SK-N-SH (cell line): Measurements from ENCODE around the gene PSKH1.

ENCODE experiments used
- CTCF ChIP-seq: fragments of 200-600 bp; sonication (generic); IDR thresholded peaks from 2 replicates; pipeline ENCODE4 v1.6.1; 2017; ENCODE audit warnings: antibody characterized with exemption, mild to moderate bottlenecking, moderate library complexity
- GABPA ChIP-seq: IDR thresholded peaks from 2 replicates; pipeline ENCODE4 v1.4.0; 2012; ENCODE audit warnings: low read depth, mild to moderate bottlenecking
- MAX ChIP-seq: IDR thresholded peaks from 2 replicates; pipeline ENCODE4 v1.4.0; 2012; ENCODE audit warnings: low read depth
- RAD21 ChIP-seq: IDR thresholded peaks from 2 replicates; pipeline ENCODE4 v1.6.1; 2012; ENCODE audit warnings: mild to moderate bottlenecking, low read length
- REST ChIP-seq: IDR thresholded peaks from 2 replicates; pipeline ENCODE4 v1.6.1; 2012; ENCODE audit warnings: mild to moderate bottlenecking, low read depth, low read length, moderate library complexity
- SMC3 ChIP-seq: IDR thresholded peaks from 2 replicates; pipeline ENCODE4 v1.6.1; 2012; ENCODE audit warnings: low read depth, low read length, improper control_type of control experiment
- TAF1 ChIP-seq: IDR thresholded peaks from 2 replicates; pipeline ENCODE4 v1.6.1; 2012; ENCODE audit warnings: low read depth, mild to moderate bottlenecking, low read length, moderate library complexity, borderline replicate concordance
- TEAD4 ChIP-seq: IDR thresholded peaks from 2 replicates; pipeline ENCODE4 v1.4.0; 2012; ENCODE audit warnings: mild to moderate bottlenecking, borderline replicate concordance; ENCODE audit not compliant: insufficient read depth
- USF2 ChIP-seq: fragments of 150-350 bp; IDR thresholded peaks from 2 replicates; pipeline ENCODE4 v1.6.1; 2017; ENCODE audit warnings: antibody characterized with exemption, low read length, low read depth, borderline replicate concordance
- YY1 ChIP-seq: IDR thresholded peaks from 2 replicates; pipeline ENCODE4 v1.4.0; 2012; ENCODE audit warnings: low read depth, mild to moderate bottlenecking

GRCh38 chr16:67857547-67858233 is 35.4 kb upstream of the PSKH1 start:
- no peak for TF ChIP-seq MAX
- no peak for TF ChIP-seq CTCF
- no peak for TF ChIP-seq TEAD4
- no peak for TF ChIP-seq REST
- TF ChIP-seq SMC3: no peak
- TF ChIP-seq TAF1: no peak
- no peak for TF ChIP-seq USF2
- TF ChIP-seq RAD21: no peak
- no peak for TF ChIP-seq GABPA
- TF ChIP-seq YY1: no peak
